Cardiac muscle cell (in vitro differentiated cells and primary cell): Measurements from ENCODE around the gene KIR2DL1. TPM values are rescaled to one million over a fixed set of nuclear protein-coding genes. Genes with fewer than 3 reads are reported as not detected.
"Not testable (repeated sequence)": the region's sequence is repeated elsewhere in the genome, so short reads cannot be mapped to it uniquely, and the experiment has no call there.

Experiments
- DNase-seq, 2 donors: peaks; one replicate each; pipeline versions ENCODE4 v3.0.0 to v3.0.0-alpha.2; 2010 to 2017; ENCODE audit warnings: low read depth in 1 of 2, low spot score in 1 of 2
- H3K27ac ChIP-seq: fragments of 200-600 bp; sonication (generic); 2 replicates; pipeline ENCODE4 v1.5.1; 2016
- H3K27me3 ChIP-seq: fragments of 200-600 bp; sonication (generic); 2 replicates; pipeline ENCODE4 v1.6.0; 2016; ENCODE audit warnings: control low read depth
- H3K36me3 ChIP-seq: fragments of 200-600 bp; sonication (generic); 2 replicates; pipeline ENCODE4 v1.5.1; 2016; ENCODE audit warnings: control low read depth
- H3K4me1 ChIP-seq: fragments of 200-600 bp; sonication (generic); 2 replicates; pipeline ENCODE4 v1.8.1; 2017; ENCODE audit warnings: low read depth, mild to moderate bottlenecking, mixed run types
- H3K4me3 ChIP-seq: fragments of 200-600 bp; sonication (generic); 2 replicates; pipeline ENCODE4 v1.5.1; 2016; ENCODE audit warnings: mild to moderate bottlenecking
- H3K9me3 ChIP-seq: fragments of 200-600 bp; sonication (generic); 2 replicates; pipeline ENCODE4 v1.5.1; 2017; ENCODE audit warnings: low read depth, mild to moderate bottlenecking, control low read depth
- CTCF ChIP-seq: IDR thresholded peaks from 2 replicates; pipeline ENCODE4 v1.5.1; 2012; ENCODE audit warnings: low read depth, mild to moderate bottlenecking, low read length
- polyA plus RNA-seq: library from polyadenylated mRNA; unstranded; fragments of >200 nt; fragmentation: Nextera tagmentation; extraction: Ambion mirVana; gene quantifications from 2 replicates; pipeline ENCODE4 v1.2.1, GENCODE V29; 2016
- total RNA-seq: library from RNA; depleted of rRNA; stranded (reverse); fragments of >200 nt; gene quantifications from 2 replicates; pipeline ENCODE4 v1.2.3, GENCODE V29; 2016

KIR2DL1 gene
- total and polyA plus RNA-seq, 2 experiments from 2014 or later: not detected

GRCh38 chr19:54817670-54818536 lies 48.3 kb downstream of the KIR2DL1 start:
- Histone ChIP-seq H3K9me3 (no peaks in the 10 kb centered on the region), H3K36me3 (no peaks in the 10 kb centered on the region), H3K4me3 (no peak overlapping the region), H3K27ac (no peak overlapping the region), H3K4me1 (no peaks in the 10 kb centered on the region), H3K27me3 (no peaks in the 10 kb centered on the region)
- no peak for DNase-seq
- TF ChIP-seq CTCF: no peak

- DNase-seq, H3K27ac ChIP-seq, H3K9me3 ChIP-seq, H3K4me3 ChIP-seq, H3K27me3 ChIP-seq, H3K4me1 ChIP-seq, H3K36me3 ChIP-seq: not testable (repeated sequence)
Measured at GRCh38 chr19:54824416-54824815, 54.8 kb downstream of the KIR2DL1 start.

DNA sequence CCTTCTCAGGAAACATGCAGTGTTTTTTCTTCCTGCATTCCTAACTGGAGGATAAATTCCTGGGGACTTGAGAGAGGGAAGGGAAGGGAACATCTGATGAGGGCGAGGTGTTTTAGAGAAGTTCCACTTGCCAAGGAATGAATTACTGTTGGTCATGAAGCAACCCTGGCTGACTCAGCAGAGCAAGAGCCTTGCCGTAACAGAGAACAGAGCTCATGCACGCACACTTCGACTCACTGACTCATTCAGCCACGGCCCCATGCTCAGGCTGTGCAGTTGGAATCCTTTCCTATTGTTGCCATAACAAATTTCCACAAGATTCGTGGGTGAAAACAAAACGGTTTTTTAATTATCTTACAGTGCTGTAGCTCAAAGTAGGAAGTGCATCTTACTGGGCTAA lies 55.7 kb downstream of the KIR2DL1 start:
- not testable (repeated sequence) for H3K36me3 ChIP-seq, DNase-seq, H3K27me3 ChIP-seq, H3K9me3 ChIP-seq, H3K4me3 ChIP-seq, H3K4me1 ChIP-seq, H3K27ac ChIP-seq

GRCh38 chr19:54828064-54828463 lies 58.5 kb downstream of the KIR2DL1 start:
- not testable (repeated sequence) for H3K36me3 ChIP-seq, DNase-seq, H3K9me3 ChIP-seq, H3K27ac ChIP-seq, H3K4me3 ChIP-seq, H3K4me1 ChIP-seq, H3K27me3 ChIP-seq

GRCh38 chr19:54832496-54832895 lies 62.9 kb downstream of the KIR2DL1 start, which contains the start of gene KIR2DS4:
TSS of gene KIR2DS4 (plus strand) at chr19:54832676.
- not testable (repeated sequence) for DNase-seq, H3K27me3 ChIP-seq, H3K9me3 ChIP-seq, H3K27ac ChIP-seq, H3K4me3 ChIP-seq, H3K36me3 ChIP-seq, H3K4me1 ChIP-seq

Other genes starting within 250 kb of the KIR2DL1 start
- gene LILRA2, start 196.0 kb upstream of the KIR2DL1 start, total RNA-seq: not detected in 2 replicates
- not detected in 2 replicates for gene LILRA2, start 196.0 kb upstream of the KIR2DL1 start, polyA plus RNA-seq
- gene LILRA1, start 176.2 kb upstream of the KIR2DL1 start, total RNA-seq: not detected in 2 replicates
- gene LILRA1, start 176.2 kb upstream of the KIR2DL1 start, polyA plus RNA-seq: not detected in 2 replicates
- not detected in 2 replicates for gene LILRB1, start 139.3 kb upstream of the KIR2DL1 start, total RNA-seq
- gene LILRB1, start 139.3 kb upstream of the KIR2DL1 start, polyA plus RNA-seq: not detected in 2 replicates
- not detected in 2 replicates for gene LILRB4, start 106.8 kb upstream of the KIR2DL1 start, total RNA-seq
- not detected in 2 replicates for gene LILRB4, start 106.8 kb upstream of the KIR2DL1 start, polyA plus RNA-seq
- not detected in 2 replicates for gene KIR3DL3, start 45.4 kb upstream of the KIR2DL1 start, total RNA-seq
- gene KIR3DL3, start 45.4 kb upstream of the KIR2DL1 start, polyA plus RNA-seq: not detected in 2 replicates
- gene KIR2DL3, start 31.3 kb upstream of the KIR2DL1 start, total RNA-seq: not detected in 2 replicates
- gene KIR2DL3, start 31.3 kb upstream of the KIR2DL1 start, polyA plus RNA-seq: not detected in 2 replicates
- not detected in 2 replicates for gene KIR2DL4, start 33.8 kb downstream of the KIR2DL1 start, total RNA-seq
- not detected in 2 replicates for gene KIR2DL4, start 33.8 kb downstream of the KIR2DL1 start, polyA plus RNA-seq
- not detected in 2 replicates for gene KIR3DL1, start 46.7 kb downstream of the KIR2DL1 start, total RNA-seq
- not detected in 2 replicates for gene KIR3DL1, start 46.7 kb downstream of the KIR2DL1 start, polyA plus RNA-seq
- gene KIR2DS4, start 62.9 kb downstream of the KIR2DL1 start, total RNA-seq: not detected in 2 replicates
- gene KIR2DS4, start 62.9 kb downstream of the KIR2DL1 start, polyA plus RNA-seq: not detected in 2 replicates
- gene KIR3DL2, start 80.7 kb downstream of the KIR2DL1 start, total RNA-seq: not detected in 2 replicates
- gene KIR3DL2, start 80.7 kb downstream of the KIR2DL1 start, polyA plus RNA-seq: not detected in 2 replicates
- not detected in 2 replicates for gene FCAR, start 104.4 kb downstream of the KIR2DL1 start, total RNA-seq
- not detected in 2 replicates for gene FCAR, start 104.4 kb downstream of the KIR2DL1 start, polyA plus RNA-seq
- gene NCR1, start 136.4 kb downstream of the KIR2DL1 start, total RNA-seq: not detected in 2 replicates
- not detected in 2 replicates for gene NCR1, start 136.4 kb downstream of the KIR2DL1 start, polyA plus RNA-seq
- 1.4 and 1.8 TPM in 2 replicates for gene NLRP7, start 177.7 kb downstream of the KIR2DL1 start, total RNA-seq
- gene NLRP7, start 177.7 kb downstream of the KIR2DL1 start, polyA plus RNA-seq: 0.49 and 0.73 TPM in 2 replicates
- 22.0 and 28.3 TPM in 2 replicates for gene NLRP2, start 196.6 kb downstream of the KIR2DL1 start, total RNA-seq
- gene NLRP2, start 196.6 kb downstream of the KIR2DL1 start, polyA plus RNA-seq: 16.8 and 22.9 TPM in 2 replicates